ENCODE measurements around the gene AFAP1L2. TPM values are rescaled to one million over a fixed set of nuclear protein-coding genes. Genes with fewer than 3 reads are reported as not detected.

AFAP1L2 gene, protein sequence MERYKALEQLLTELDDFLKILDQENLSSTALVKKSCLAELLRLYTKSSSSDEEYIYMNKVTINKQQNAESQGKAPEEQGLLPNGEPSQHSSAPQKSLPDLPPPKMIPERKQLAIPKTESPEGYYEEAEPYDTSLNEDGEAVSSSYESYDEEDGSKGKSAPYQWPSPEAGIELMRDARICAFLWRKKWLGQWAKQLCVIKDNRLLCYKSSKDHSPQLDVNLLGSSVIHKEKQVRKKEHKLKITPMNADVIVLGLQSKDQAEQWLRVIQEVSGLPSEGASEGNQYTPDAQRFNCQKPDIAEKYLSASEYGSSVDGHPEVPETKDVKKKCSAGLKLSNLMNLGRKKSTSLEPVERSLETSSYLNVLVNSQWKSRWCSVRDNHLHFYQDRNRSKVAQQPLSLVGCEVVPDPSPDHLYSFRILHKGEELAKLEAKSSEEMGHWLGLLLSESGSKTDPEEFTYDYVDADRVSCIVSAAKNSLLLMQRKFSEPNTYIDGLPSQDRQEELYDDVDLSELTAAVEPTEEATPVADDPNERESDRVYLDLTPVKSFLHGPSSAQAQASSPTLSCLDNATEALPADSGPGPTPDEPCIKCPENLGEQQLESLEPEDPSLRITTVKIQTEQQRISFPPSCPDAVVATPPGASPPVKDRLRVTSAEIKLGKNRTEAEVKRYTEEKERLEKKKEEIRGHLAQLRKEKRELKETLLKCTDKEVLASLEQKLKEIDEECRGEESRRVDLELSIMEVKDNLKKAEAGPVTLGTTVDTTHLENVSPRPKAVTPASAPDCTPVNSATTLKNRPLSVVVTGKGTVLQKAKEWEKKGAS
- 0.05 and 0.07 TPM in 2 replicates for polyA plus RNA-seq (2011; rRNA removed)
- 0.17 and 0.23 TPM in 2 replicates for polyA minus RNA-seq (2011; rRNA and poly(A)+ RNA removed)

DNA sequence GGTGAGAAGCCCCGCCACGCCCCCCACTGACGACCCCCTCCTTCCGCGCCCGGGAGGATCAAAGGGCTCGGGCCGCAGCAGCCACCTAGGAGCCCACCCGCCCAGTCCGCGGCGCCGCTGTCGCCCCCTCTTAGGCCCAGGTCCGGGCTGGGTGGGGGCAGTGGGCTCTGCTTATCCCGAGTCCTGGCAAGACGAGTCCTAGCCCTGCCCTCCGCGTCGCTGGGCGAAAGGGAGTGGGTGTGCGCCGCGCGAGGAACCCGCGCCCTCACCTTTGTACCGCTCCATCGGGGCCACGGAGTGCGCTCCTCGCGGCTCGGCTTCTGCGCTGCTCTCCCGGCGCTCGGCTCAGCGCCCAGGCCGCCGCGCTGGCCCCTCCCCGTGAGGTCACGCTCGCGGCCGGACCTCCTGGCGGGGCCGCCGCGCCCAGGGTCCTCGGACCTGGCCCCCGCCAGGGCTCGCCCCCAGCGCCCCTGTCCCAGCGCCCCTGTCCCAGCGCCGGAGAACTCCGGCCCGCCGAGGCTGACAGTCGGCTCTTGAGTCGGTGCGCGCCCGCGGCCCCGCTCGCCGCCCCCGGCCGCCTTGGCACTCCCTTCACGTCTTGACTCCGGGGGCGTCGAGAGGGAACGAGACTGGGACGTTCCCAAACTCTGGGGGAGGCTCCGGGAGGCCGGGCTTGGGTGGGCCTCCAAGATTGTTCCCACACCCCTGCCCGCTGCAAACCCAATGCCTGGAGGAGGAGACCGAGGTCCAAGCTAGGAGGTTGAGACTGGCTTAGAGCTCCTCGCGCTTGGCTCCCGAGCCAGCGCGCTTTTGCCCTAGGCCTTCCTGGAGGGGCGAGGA, at the start of gene AFAP1L2:
AFAP1L2 (minus strand) TSS at position 332 of the 840 bp plus-strand sequence; CDS start at position 285, 47 bp downstream.
- CTCF ChIA-PET, result interaction anchor here (1.7 kb wide), 1 partner anchor 100 kb away, joined by 7 read pairs; no protein-coding TSS in a partner anchor
- Histone ChIP-seq H3K4me3 (ENCODE audit: low read depth, low read length) (no peak within 1 kb of the TSS), H3K9me3 (ENCODE audit: control insufficient read depth, insufficient read depth, low read length) (no peaks in the 10 kb centered on the region; the same call in 1 of the 2 replicates), H3K27me3 (ENCODE audit: control insufficient read depth, insufficient read depth, low read length) (peaks cover 61% of the 10 kb centered on the region), H3K27ac (ENCODE audit: low read depth, low read length) (no peak within 1 kb of the TSS)
- no peak for DNase-seq (ENCODE audit: low read depth, low spot score)
- POLR2A ChIA-PET, result no interaction called here
- TF ChIP-seq, protein P1, sequence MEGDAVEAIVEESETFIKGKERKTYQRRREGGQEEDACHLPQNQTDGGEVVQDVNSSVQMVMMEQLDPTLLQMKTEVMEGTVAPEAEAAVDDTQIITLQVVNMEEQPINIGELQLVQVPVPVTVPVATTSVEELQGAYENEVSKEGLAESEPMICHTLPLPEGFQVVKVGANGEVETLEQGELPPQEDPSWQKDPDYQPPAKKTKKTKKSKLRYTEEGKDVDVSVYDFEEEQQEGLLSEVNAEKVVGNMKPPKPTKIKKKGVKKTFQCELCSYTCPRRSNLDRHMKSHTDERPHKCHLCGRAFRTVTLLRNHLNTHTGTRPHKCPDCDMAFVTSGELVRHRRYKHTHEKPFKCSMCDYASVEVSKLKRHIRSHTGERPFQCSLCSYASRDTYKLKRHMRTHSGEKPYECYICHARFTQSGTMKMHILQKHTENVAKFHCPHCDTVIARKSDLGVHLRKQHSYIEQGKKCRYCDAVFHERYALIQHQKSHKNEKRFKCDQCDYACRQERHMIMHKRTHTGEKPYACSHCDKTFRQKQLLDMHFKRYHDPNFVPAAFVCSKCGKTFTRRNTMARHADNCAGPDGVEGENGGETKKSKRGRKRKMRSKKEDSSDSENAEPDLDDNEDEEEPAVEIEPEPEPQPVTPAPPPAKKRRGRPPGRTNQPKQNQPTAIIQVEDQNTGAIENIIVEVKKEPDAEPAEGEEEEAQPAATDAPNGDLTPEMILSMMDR (IDR thresholded peaks at IDR 0.05; ENCODE audit: low read depth, low read length), result no peak

DNA sequence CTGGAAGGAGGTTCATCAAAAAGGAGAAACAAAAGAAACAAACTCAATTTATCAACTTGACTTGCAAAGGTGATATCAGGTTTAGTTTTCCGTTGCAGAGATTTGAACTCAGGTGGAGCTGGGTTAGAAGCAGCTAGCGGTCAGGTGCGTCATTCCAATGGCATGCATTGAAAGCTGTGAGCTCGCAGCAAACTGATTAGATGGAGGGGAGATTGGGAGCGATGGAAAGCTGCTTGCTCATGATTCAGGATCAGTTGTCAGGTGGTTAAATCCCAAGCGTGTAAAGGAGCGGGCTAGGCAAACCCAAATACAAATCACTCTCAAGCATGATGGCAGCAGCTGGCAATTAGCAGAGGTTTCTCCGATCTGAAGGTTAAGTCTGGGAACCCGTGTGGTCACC, 49.3 kb upstream of the AFAP1L2 start:
- ChIA-PET CTCF (interaction anchor here (4.0 kb wide), 1 partner anchor 17 kb away, joined by 18 read pairs; no protein-coding TSS in a partner anchor), POLR2A (no interaction called here)
- TF ChIP-seq, protein P1 (IDR thresholded peaks at IDR 0.05; ENCODE audit: low read depth, low read length), result no peak

DNA sequence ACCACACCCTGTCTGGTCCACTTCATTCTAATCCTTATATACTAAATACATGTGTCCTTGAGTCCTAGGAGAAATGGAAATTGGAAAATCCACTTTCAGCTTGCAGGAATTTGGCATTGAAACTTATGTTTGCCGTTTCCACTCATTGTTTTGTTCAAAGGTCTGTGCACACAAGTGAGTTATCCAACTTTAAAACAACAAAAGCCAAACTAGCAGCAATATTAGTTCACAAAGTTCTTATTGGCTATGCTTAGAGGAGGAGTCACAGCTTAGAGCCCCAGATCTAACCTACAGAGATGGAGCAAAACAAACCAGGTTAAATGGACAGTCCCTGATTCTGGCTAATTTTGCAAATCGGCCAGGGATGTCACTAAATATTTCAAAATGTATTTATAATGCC, 44.6 kb upstream of the AFAP1L2 start:
- ChIA-PET POLR2A (no interaction called here), CTCF (interaction anchor here (1.5 to 2.5 kb wide), 2 partner anchors 11 to 145 kb away, joined by 7 to 8 read pairs; no protein-coding TSS in a partner anchor)
- TF ChIP-seq, protein P1 (IDR thresholded peaks at IDR 0.05; ENCODE audit: low read depth, low read length), result no peak

More for the DNA sequence above, 49.3 kb upstream of the AFAP1L2 start:
- DNase-seq (ENCODE audit: low read depth, low spot score), result no peak
- Histone ChIP-seq H3K27ac (ENCODE audit: low read depth, low read length) (no peak overlapping the region), H3K27me3 (ENCODE audit: control insufficient read depth, insufficient read depth, low read length) (no peaks in the 10 kb centered on the region), H3K9me3 (ENCODE audit: control insufficient read depth, insufficient read depth, low read length) (no peaks in the 10 kb centered on the region), H3K4me3 (ENCODE audit: low read depth, low read length) (no peak overlapping the region)

DNA sequence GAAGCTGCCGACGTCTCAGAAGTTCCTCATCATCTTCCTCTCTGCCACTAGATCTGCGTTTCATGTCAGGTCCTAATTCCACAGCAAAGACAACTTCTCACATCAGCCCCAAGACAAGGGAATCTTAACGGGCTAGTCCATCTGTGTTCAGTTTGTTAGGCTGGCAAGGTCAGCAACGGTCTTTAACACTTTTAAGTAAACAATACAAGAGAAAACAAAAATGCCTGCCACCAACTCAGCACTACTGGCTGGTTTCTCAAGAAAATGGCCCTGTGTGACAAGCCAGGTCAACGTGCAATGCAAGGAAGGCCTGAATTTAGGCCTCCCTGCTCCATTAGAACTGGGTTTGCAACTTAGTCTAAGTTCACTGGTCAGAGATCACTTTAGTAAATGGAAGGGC, 41.0 kb upstream of the AFAP1L2 start:
- CTCF ChIA-PET, result no interaction called here
- H3K4me3 ChIP-seq (ENCODE audit: low read depth, low read length), result no peak overlapping the region
- POLR2A ChIA-PET, result no interaction called here
- H3K27ac ChIP-seq (ENCODE audit: low read depth, low read length), result no peak overlapping the region
- TF ChIP-seq, protein P1 (IDR thresholded peaks at IDR 0.05; ENCODE audit: low read depth, low read length), result no peak
- peaks cover 2% of the 10 kb centered on the region for H3K27me3 ChIP-seq (ENCODE audit: control insufficient read depth, insufficient read depth, low read length)
- DNase-seq (ENCODE audit: low read depth, low spot score), result no peak
- H3K9me3 ChIP-seq (ENCODE audit: control insufficient read depth, insufficient read depth, low read length), result no peaks in the 10 kb centered on the region

More for the DNA sequence above, 44.6 kb upstream of the AFAP1L2 start:
- Histone ChIP-seq H3K27ac (ENCODE audit: low read depth, low read length) (no peak overlapping the region), H3K27me3 (ENCODE audit: control insufficient read depth, insufficient read depth, low read length) (peaks cover 2% of the 10 kb centered on the region), H3K9me3 (ENCODE audit: control insufficient read depth, insufficient read depth, low read length) (no peaks in the 10 kb centered on the region), H3K4me3 (ENCODE audit: low read depth, low read length) (no peak overlapping the region)
- DNase-seq (ENCODE audit: low read depth, low spot score), result no peak

Data from AG04450 (cell line).